Measurements from ENCODE around the gene SH3GL2. TPM values are rescaled to one million over a fixed set of nuclear protein-coding genes. Genes with fewer than 3 reads are reported as not detected.

SH3GL2 gene
- total RNA-seq, 1 experiment from 2014 or later: 0.15 TPM

GRCh38 chr9:17653947-17654465 lies 75.1 kb downstream of the SH3GL2 start:
- no peak for DNase-seq (ENCODE audit: extremely low read depth, low read depth)

- DNase-seq (ENCODE audit: extremely low read depth, low read depth): no peak
Measured at GRCh38 chr9:17656889-17657288, 78.0 kb downstream of the SH3GL2 start.

- DNase-seq (ENCODE audit: extremely low read depth, low read depth): no peak
Measured at GRCh38 chr9:17658237-17658636, 79.4 kb downstream of the SH3GL2 start.

- no peak for DNase-seq (ENCODE audit: extremely low read depth, low read depth)
Measured at GRCh38 chr9:17660158-17660557, 81.3 kb downstream of the SH3GL2 start.

- DNase-seq (ENCODE audit: extremely low read depth, low read depth): no peak
Measured at GRCh38 chr9:17665450-17665849, 86.6 kb downstream of the SH3GL2 start.

- no peak for DNase-seq (ENCODE audit: extremely low read depth, low read depth)
Measured at GRCh38 chr9:17669206-17669605, 90.3 kb downstream of the SH3GL2 start.

- no peak for DNase-seq (ENCODE audit: extremely low read depth, low read depth)
Measured at GRCh38 chr9:17682684-17683083, 103.8 kb downstream of the SH3GL2 start.

- DNase-seq (ENCODE audit: extremely low read depth, low read depth): no peak
Measured at GRCh38 chr9:17688834-17689233, 110.0 kb downstream of the SH3GL2 start.

GRCh38 chr9:17694336-17694735 lies 115.5 kb downstream of the SH3GL2 start:
- no peak for DNase-seq (ENCODE audit: extremely low read depth, low read depth)

GRCh38 chr9:17695482-17695881 lies 116.6 kb downstream of the SH3GL2 start:
- no peak for DNase-seq (ENCODE audit: extremely low read depth, low read depth)

- no peak for DNase-seq (ENCODE audit: extremely low read depth, low read depth)
Measured at GRCh38 chr9:17699615-17700330, 120.9 kb downstream of the SH3GL2 start.

- no peak for DNase-seq (ENCODE audit: extremely low read depth, low read depth)
Measured at GRCh38 chr9:17706347-17706746, 127.5 kb downstream of the SH3GL2 start.

- DNase-seq (ENCODE audit: extremely low read depth, low read depth): no peak
Measured at GRCh38 chr9:17719053-17719452, 140.2 kb downstream of the SH3GL2 start.

- DNase-seq (ENCODE audit: extremely low read depth, low read depth): no peak
Measured at GRCh38 chr9:17721954-17722353, 143.1 kb downstream of the SH3GL2 start.

GRCh38 chr9:17723656-17724055 lies 144.8 kb downstream of the SH3GL2 start:
- no peak for DNase-seq (ENCODE audit: extremely low read depth, low read depth)

GRCh38 chr9:17725399-17726010 lies 146.6 kb downstream of the SH3GL2 start:
- no peak for DNase-seq (ENCODE audit: extremely low read depth, low read depth)

- DNase-seq (ENCODE audit: extremely low read depth, low read depth): no peak
Measured at GRCh38 chr9:17726298-17726697, 147.4 kb downstream of the SH3GL2 start.

GRCh38 chr9:17730899-17731298 lies 152.0 kb downstream of the SH3GL2 start:
- DNase-seq (ENCODE audit: extremely low read depth, low read depth): no peak

GRCh38 chr9:17731308-17731707 lies 152.4 kb downstream of the SH3GL2 start:
- no peak for DNase-seq (ENCODE audit: extremely low read depth, low read depth)

GRCh38 chr9:17734674-17735073 lies 155.8 kb downstream of the SH3GL2 start:
- no peak for DNase-seq (ENCODE audit: extremely low read depth, low read depth)

GRCh38 chr9:17735859-17736258 lies 157.0 kb downstream of the SH3GL2 start:
- DNase-seq (ENCODE audit: extremely low read depth, low read depth): no peak

GRCh38 chr9:17739022-17739421 lies 160.2 kb downstream of the SH3GL2 start:
- DNase-seq (ENCODE audit: extremely low read depth, low read depth): no peak

All from NCI-H460 (cell line).